DMS79 (cell line): ENCODE data around the gene TTLL7.
"Not testable (repeated sequence)": the region's sequence is repeated elsewhere in the genome, so short reads cannot be mapped to it uniquely, and the experiment has no call there.

Experiments
- DNase-seq: peaks from one replicate; lab custom pipeline; 2025; lab: John Stamatoyannopoulos, UW

TTLL7 gene

DNA sequence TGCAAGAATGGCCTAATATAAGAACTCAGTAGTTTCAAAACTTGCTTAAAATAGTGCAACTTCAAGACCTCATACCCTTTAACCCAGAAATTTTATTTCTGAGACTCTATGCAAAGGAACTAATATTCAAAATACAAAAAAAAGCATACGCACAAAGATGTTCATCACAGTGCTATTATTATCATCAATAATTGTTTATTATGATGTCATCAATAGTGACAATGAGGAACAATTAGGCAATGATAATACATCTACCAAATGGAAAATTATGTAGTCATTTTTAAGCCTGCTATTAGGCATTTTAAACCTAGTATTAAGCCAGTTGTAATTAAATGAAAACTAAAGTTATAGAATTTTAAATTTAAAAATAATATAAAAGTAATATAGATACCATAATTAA is 3.3 kb downstream of the TTLL7 start:
- DNase-seq: no peak

DNA sequence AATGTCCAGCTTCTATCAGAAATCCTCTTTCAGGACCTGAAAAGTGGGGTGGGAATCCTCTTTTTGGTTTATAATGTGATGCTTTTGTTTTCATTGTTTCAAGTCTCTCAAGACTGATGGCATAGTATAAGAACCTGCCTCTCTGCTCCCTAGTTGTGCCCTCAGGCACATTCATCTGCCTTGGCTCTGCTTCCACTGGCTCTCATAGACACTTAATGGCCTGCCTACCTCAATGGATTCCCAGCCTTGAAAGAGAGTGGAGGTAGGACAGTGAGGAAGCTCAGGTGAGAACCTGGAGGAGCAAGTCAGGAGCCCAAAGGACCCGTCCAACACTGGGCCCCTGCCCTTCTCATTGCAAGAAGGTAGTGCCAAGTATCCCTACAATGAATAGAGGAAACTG is 4.8 kb downstream of the TTLL7 start:
- no peak for DNase-seq

DNA sequence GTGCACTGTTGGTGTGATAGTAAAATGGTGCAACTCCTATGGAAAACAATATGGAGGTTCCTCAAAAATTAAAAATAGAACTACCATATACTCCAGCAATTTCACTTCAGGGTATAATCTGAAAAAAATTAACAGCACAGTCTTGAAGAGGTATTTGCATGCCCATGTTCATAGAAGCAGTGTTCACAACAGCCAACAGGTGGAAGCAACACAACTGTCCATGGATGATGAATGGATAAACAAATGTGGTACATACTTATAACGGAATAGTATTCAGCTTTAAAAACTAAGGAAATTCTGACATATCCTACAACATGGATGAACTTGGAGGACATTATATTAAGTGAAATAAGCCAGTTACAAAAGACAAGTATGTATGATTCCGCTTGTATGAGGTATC is 8.2 kb downstream of the TTLL7 start:
- DNase-seq: no peak

DNA sequence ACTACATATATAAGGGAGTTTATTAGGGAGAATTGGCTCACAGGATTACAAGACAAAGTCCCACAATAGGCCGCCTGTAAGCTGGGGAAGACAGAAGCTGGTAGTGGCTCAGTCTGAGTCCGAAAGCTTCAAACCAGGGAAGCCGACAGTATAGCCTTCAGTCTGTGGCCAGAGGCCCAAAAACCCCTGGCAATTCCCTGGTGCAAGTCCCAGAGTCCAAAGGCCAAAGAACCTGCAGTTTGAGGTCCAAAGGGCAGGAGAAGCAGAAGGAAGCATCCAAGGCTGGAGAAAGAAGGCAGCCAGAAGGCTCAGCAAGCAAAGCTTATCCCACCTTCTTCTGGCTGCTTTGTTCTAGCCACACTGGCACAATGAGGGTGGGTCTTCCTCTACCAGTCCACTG is 13.9 kb downstream of the TTLL7 start:
- no peak for DNase-seq

DNA sequence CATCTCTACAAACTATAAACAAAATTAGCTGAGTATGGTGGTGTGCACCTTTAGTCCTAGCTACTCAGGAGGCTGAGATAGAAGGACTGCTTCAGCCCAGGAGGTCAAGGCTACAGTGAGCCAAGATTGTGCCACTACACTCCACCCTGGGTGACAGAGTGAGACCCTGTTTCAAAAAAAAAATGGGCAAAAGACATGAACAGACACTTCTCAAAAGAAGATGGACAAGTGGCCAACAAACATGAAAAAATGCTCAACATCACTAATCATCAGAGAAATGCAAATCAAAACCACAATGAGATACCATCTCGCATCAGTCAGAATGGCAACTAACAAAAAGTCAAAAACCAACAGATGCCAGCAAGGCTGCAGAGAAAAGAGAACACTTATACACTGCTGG is 15.0 kb downstream of the TTLL7 start:
- DNase-seq: not testable (repeated sequence)

DNA sequence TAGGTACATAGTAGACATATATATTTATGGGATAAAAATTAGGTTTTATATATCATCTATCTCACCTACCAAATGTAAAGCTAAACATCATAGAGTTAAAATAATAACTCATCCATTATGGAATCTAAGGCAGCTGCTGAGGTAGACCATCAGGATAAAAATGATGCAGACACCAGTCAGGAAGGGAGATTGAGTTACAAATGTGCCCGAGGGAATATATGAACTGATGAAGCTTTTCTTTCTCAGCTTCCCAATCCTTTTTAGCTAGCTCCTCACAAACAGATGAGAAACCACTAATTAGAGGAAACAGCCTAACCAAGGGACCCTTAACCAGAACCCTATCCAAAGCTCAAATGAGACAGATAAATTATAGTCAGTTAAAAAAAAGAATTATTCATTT is 20.9 kb downstream of the TTLL7 start:
- DNase-seq: no peak

DNA sequence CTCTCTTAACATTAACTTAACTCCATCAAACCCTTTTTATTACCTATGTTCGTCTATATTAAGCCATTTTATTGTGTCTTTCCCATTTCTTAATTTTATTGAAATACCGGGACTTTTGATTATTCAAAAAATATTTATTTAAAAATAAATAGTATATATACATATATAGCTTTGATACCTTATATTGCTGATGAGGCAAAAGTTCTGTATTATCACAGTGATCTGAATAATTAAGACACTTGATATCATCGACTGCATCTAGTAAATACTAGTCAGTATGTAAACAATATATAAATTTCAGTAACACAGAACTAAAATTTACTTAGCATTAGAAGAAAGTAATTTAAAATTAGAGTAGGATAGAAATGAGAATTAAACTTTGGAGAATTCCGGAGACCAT is 22.0 kb downstream of the TTLL7 start:
- no peak for DNase-seq

DNA sequence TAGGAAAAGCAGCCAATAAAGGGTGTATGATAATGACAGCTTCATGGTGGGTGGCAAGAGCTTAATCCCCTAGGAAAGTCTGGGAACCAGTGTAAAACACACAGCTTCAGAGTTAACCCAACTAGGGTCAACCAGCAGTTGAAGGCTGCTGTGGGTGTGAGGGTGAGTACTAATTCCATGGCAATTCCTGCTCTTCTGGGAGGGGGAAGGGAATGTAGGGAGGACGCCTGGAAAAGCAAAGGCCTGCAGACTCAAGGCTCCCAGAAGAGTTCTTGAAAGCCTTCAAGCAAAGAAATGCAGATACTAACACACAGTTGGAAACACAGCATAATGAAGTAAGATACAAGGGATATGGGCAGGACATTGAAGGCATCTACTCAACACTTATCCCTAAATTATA is 28.1 kb downstream of the TTLL7 start:
- DNase-seq: no peak

DNA sequence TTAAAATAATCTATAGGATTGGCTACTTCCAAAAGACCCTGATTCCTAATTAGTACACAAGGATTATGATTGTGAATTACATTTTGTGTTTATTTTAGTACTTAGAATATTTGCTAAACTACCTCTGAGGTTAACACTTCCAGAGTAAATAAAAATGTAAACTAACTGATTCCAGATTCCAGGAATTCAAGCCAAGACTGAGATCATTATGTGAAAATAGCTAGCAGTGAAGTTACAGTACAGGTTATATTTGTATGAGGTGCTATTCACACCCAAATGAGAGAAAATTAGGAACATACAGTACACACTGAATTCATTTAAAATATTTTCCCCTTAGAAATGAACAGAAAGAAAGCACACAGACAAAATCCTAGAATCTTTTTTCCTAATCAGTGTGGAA is 28.8 kb downstream of the TTLL7 start:
- no peak for DNase-seq

DNA sequence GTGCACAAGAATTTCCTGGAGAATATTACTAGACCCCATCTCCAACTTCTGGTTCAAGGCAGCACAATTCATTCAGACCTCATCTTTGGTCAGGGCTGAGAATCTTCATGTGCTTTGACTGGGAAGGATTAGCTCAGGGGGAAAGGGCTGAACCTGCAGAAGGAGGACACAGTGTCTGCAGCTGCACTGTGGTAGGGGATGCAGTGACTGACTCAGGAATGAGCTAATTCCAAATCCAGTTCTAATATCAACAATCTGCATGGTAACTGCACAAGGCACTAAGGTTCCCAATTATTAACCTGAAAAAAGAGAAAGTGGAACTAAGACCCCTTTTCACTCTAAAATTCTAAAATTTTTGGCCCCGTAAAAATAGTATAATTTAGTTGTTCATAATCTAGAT is 31.6 kb downstream of the TTLL7 start:
- no peak for DNase-seq

DNA sequence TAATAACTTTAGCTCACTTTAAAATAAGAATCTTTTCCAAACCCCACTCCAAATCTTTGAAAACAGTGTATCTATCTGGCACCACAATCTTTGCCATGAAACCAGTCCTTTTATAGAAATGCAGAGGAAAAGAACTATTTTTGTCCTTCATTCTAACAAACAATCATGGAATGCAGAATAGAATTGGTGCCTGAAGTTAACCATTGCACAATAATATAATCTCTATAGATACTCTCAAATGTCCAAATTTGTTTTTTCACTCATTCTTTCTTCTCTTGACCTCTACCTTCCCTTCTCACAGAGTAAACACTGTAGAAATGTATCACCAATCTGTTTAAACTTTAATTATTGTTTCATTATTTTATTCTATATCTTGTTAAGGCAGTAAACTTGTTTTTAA is 34.8 kb downstream of the TTLL7 start:
- DNase-seq: no peak

DNA sequence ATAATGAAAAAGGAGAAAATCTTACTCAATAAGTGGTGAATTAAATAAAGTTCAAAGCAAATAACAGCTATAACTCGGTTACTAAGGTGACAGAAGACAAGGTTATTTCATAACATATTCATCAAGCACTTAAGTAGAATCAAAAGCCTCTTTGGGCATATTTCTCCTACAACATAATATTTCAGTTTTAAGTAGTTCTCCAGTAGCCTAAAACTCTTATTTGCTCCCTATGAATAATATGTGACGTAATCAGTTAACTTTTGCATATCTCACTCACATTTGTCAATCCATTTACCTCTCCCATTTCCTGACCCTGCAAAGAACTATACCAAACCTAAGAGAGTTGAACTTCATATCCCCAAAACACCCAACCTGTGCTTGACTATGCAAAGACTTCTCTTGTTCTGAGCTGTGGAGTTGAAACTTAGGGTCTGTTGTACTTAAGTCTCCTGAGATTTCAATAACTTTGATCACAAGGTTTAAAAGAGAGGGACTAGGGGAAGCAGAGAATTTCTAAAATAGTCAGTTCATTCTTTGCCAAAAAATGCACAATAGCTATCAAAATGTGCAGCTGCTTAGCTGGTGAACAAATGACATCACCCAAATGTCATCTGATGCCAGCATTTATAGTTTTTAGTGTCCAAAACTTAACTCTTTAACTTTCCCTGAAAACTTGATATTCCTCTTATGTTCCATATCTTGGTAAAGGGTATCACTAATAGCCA is 37.2 kb downstream of the TTLL7 start:
- no peak for DNase-seq

DNA sequence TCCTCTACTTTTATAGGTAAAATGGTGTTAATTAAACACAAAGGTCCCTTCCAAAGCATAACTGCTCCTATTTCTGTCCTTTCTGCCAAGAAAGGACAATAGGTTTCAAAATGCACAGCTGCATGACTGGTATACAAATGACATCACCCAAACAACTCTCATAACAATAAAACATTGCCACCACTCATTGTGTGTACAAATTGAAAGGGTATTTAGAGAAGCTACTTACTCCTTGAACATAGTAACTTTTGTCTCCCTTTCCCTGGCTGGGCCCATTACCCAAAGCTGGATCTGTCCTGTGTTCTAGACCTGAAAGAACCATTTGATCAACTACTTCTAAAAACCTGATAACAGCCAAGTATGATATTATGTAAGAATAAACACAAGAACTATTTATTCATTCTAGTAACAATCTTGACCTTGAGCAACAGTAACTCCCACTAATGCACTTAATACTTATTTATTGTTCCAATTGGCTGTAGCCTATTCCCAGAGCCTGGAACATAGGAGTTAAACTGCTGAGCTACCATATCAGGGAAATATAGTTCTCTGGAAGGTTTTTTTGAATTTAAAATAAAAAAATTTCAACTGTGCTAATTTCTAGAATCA is 38.2 kb downstream of the TTLL7 start:
- peak; percentile 1 for DNase-seq

DNA sequence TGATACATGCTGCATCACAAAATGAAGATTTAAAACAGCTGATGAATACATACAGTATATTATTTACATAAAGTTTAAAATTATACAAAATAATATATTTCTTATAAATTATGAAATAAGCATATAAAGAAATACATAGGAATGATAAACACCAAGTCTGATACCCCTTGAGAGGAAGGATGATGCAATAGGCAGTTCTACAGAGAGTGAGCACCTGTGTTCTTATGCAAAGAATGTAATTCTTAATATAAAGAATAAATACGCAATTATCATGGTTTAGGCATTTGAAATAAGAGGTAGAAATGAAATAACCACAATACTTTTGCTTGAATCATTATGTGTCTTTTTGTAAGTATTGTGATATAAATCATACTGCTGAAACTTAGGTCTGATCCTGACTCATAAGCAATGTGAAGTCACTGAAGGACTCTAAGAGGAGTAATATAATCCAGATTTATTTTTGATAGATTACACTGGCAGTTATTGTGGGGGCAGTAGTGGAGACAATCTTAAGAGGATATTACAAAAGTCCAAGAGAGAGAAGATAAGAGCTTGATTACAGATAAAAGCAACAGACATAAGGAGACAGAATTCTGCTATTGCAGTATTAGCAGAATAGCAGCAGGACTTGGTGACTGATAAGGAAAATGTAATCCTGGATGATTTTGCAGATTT is 39.0 kb downstream of the TTLL7 start:
- DNase-seq: no peak

DNA sequence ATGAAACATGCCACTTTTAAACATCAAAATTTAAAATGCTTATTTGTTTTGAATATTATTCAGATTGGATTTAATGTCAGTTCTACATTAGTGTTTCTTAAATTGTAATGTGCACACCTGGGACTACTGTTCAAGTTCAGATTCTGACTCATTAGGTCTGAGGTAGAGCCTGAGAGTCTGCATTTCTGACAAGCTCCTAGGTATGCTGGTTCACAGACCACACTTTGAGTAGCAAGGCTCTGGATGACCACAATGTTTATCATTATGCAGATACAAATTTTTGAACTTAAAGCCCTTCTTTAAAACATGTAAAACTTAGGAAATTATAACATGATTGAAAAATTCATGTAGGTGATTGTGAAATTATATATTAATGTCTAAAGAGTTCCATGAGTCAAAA is 40.2 kb downstream of the TTLL7 start:
- DNase-seq: no peak

DNA sequence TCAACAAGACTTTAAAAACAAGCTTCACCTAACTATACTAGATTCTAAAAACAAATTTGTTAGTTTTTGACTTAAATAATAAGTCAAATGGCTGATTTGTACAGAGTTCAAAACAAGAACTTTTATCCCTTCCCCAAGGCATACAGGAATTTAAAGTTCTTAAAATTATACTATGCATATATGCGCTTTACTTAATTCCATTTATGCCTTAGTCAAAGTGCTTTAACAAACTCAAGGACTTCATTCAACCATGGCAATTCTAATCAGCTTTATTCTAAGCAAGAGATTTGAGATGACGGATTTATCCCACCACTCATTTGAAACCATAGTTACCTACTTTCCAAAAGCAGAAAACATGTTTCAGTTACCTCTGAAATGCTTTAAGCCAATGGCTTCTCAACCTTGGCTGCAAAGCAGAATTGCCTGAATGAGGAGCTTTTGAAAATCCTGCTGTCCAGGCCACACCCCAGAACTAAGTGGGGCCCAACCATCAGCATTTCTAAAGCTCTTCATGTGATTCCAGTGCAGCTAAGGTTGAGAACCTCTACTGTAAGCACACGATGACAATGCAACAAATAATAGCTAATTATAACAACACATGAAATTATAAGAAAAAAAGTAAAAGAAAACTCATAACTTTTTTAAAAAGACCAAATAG is 44.6 kb downstream of the TTLL7 start:
- peak; percentile 26 for DNase-seq

DNA sequence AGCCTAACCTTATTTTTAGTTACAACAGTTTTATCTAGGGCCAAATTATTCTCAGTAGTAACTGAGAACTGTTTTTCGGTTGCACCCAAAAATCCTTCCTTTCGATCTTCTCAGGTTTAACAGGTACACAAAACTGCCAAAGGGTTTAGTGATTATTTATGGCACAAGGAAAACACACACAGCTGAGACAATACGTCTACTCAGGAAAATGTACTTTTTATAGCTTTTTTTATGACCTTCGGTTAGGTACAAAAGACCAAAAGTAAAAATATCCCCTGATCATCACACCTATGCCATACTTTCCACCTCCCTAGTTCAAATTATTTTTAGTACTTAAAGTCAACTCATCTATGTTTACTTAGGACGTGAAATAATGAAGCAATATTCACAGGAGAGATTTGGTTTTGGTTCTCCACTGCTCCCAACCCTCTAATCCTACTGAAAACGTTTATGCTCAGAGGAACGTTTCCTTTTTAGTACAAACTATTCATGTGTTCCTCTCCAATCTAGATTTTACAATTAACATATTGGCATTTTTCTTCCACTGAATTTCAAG is 48.7 kb downstream of the TTLL7 start:
- DNase-seq: no peak

DNA sequence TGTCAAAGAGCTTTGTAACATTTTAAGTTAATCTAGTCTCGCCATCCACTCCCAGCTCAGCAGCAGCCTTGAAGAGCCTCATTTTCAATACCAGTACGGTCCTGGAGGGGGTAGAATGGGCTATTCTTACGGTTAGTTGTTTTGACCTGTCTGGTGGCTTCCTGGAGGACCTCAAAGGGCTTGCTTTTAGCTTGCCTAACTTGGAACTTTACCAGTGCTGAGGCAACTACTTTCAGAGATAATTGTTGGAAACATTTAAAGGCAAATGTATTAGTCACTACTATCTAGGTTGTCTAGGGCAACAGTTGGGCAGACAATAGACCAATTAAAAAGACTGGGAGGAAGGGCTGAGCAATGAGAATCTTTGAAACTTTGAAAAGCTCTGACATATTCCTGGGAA is 56.0 kb downstream of the TTLL7 start:
- no peak for DNase-seq

DNA sequence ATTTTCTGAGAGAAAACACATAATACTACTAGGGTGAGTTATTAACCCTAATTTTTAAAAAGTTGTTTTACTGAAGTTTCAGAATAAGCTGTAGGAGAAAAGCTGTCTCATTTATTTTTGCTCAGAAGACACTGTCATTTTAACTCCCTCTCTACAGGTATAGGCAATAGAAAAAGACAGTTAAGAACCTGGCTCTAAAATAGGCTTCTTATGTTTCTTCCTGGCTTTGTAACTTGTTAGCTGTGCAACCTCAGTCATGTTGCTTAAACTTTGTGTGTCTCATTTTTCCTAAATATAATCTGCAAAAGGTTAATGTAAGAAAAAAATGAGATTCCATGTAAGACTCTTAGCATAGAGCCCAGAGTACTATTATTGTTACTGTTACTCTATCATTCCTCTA is 64.4 kb downstream of the TTLL7 start:
- no peak for DNase-seq

DNA sequence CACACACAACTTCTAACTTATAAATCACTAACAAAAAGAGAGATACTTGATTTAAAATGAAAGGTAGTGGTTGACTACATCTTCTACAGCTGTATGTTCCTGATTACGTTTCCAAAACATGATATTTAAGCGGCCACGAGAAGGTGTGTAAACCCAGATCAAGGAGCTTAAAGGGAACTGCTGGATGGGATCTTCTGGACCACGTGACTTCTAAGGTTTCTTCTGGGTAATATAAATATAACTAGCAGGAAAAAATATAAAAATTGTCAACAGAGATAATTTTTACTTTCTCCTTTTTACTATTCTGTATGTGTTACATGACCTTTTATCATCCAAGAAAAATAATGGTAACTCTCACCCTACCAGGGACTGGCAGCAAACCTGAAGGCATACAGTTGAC is 66.2 kb downstream of the TTLL7 start:
- no peak for DNase-seq

DNA sequence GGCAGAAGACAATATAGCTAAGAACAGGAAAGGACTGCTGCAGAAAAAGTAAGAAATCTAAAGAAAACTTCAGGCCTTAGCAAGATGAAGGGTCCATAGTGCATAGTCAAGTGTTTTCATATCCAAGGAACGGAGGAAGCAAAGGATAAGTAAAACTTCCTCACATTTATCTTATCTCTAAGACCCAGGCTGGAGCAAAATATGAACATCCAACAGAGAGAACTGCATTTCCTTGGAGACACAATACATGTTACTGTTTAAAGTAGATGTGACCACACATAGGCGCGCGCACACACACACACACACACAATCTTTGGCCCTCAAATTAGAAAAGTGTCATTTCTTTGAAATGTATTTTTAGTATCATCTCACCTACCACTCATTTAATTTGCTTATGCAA is 66.7 kb downstream of the TTLL7 start:
- no peak for DNase-seq

DNA sequence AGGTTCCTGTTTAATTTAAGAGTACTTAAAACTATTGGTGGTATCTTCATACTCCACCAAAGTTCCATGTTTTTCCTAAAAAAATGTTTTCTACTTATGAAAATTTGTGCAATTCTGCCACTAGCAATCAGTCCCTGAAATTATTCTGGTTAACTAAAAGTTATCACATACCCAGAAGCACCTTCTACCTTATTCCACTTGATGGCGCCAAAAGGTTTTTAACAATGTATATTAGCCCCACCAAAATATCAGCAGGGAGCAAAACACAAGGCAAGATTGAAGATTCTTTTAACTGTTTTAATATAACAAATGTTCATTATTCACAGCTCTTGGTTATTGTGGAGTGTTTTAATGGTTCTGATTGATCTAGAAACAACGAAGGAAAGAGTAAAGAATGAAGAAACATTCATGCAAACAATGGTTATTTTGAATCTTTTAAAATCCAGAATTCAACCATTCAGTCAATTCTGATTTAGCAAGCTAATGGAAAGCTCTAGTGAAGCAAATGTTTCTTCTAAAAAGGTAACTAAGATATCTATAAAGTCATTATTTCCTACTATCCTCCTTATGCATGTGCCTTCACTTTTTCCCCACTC is 67.2 kb downstream of the TTLL7 start:
- peak; percentile 16 for DNase-seq
